Measurements from ENCODE around the gene FBXO48.

DNA sequence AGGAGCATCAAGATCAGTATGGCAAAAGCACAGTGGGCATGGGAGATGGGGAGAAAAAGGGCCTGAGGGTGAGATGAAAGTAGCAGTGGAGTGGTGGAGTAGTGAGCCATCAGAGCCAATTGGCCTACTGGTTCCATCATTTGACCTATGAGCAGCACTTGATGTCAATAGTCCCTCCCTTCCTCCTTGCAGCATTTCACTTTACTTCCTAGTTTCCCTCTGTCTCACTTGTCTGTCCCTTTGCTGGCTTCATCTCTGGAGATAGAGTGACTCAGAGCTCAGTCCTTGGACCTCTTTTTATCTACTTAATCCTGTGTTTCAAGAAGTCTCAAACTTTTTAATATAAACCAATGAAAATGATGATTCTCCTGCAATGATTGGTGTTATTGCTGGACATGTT is 32.1 kb downstream of the FBXO48 start:
- TF ChIP-seq, protein P1, sequence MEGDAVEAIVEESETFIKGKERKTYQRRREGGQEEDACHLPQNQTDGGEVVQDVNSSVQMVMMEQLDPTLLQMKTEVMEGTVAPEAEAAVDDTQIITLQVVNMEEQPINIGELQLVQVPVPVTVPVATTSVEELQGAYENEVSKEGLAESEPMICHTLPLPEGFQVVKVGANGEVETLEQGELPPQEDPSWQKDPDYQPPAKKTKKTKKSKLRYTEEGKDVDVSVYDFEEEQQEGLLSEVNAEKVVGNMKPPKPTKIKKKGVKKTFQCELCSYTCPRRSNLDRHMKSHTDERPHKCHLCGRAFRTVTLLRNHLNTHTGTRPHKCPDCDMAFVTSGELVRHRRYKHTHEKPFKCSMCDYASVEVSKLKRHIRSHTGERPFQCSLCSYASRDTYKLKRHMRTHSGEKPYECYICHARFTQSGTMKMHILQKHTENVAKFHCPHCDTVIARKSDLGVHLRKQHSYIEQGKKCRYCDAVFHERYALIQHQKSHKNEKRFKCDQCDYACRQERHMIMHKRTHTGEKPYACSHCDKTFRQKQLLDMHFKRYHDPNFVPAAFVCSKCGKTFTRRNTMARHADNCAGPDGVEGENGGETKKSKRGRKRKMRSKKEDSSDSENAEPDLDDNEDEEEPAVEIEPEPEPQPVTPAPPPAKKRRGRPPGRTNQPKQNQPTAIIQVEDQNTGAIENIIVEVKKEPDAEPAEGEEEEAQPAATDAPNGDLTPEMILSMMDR (IDR thresholded peaks at IDR 0.05; ENCODE audit: borderline replicate concordance, extremely low read depth, low read length, poor library complexity, severe bottlenecking) = no peak
- no peak for TF ChIP-seq EZH2 (IDR thresholded peaks at IDR 0.05; ENCODE audit: borderline replicate concordance, low read depth, low read length, severe bottlenecking)
